C4-2B (cell line): ENCODE measurements around the gene NSUN4.

Experiments
- CTCF ChIP-seq: fragments of 450-650 bp; conservative IDR thresholded peaks from 2 replicates; pipeline ENCODE4 v1.5.1; 2017; ENCODE audit warnings: mild to moderate bottlenecking
- ZFX ChIP-seq: fragments of 450-650 bp; IDR thresholded peaks from 2 replicates; pipeline ENCODE4 v1.6.1; 2017

GRCh38 chr1:46363121-46363520 lies 22.5 kb downstream of the NSUN4 start:
- TF ChIP-seq CTCF (no peak), ZFX (no peak)
